Stimulated activated CD4-positive, alpha-beta T cell treated with anti-CD3 and anti-CD28 coated beads, Interleukin-2, amount 100 ng/mL, for 48 hours (primary cell): ENCODE data around the gene PRODH.
A peak's percentile ranks its signal among the peaks of the same experiment; 100 is the strongest.
"Not testable (repeated sequence)": the region's sequence is repeated elsewhere in the genome, so short reads cannot be mapped to it uniquely, and the experiment has no call there.

Experiments used
- DNase-seq, 2 donors: peaks; one replicate each; pipeline ENCODE4 v3.0.0-alpha.2; 2020

PRODH gene

DNA sequence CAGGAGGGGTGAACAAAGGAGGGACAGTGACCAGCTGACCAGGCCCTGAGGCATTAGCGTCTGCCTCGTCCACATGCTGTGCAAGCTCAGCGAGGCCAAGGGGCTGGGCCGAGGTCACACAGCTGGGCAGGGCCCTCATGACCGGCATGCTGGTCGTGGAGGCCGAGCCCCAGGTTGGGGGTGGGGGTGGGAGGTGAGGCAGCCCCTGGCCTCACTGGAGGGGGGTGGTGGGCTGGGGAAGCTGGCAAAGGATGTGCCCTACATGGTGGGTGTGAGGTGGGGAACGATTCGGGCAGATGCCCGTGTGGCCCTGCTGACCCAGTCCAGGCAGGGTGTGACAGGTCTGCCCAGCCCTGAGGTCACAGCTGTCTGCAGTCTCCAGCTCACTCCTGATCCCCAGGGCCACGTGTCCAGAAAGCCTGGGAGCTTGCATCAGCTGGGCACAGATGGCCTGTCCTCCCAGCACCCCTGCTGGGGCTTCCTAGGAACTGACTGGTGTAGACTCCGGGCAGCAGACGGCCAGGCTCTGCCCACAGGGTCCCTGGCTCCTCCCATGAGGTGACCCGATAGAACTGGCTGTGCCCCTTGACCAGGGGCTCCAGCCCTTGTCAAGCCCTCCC is 31.4 kb upstream of the PRODH start:
- DNase-seq = not testable (repeated sequence)

DNA sequence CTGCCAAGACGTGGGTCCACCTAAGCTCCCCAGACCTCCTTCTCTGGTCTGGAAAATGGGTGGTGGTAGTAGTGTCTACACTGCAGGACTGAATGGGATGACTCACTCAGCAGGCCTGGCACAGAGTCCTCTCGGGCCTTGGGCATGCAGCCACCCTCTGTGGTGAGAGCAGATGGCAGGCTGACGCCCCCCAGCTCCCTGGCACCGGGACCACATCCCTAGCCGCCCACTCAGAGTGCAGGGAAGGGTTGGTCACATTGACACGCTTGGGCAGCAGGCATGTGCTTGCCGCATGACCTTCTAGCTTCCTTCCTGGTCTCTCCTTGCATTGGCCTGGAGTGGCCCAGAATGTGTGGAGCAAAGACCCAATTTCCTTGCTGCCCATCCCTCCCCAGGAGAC is 30.7 kb upstream of the PRODH start:
- DNase-seq = no peak

DNA sequence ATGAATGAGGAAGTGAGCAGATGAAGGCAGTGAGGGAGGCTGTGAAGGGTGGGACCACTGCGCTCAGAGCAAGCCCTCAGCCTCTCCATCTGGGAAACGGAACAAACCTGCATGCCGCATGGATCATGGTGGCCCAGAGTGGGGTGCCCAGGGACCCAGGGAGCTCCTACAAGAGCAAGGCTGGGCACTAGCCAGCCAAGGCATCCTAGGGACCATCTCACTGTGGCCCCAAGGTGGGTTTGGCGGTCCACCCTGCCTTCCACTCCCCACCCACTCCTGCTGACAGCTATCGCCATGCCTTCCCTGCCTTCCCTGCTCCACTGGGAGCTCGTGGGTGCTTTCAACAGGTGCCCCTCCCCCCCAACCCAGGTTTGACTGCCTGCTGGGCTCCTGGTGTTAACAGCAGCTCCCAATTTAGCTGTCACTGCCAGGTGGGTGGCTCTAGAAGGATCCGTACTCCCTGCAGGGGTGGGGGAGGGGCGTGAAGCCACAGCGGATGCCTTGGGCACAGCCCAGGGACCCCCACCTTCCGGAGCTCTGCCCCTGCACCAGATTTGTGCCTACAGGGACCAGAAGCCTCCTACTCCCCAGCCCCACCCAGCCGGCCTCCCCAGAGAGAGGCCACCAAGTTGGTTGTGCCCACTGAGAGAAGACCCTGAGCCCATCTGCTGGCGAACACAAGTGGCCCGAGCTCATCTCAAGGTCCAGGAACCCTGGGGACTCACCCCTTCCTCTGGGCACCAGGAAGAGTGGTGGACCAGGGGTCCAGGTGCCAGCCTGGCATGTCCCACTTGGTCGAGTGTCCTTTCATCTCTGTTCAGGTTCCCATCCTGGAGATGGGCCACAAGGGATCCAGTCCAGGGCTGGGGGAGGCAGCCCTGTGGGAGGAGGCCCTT is 29.7 kb upstream of the PRODH start:
- DNase-seq = no peak

DNA sequence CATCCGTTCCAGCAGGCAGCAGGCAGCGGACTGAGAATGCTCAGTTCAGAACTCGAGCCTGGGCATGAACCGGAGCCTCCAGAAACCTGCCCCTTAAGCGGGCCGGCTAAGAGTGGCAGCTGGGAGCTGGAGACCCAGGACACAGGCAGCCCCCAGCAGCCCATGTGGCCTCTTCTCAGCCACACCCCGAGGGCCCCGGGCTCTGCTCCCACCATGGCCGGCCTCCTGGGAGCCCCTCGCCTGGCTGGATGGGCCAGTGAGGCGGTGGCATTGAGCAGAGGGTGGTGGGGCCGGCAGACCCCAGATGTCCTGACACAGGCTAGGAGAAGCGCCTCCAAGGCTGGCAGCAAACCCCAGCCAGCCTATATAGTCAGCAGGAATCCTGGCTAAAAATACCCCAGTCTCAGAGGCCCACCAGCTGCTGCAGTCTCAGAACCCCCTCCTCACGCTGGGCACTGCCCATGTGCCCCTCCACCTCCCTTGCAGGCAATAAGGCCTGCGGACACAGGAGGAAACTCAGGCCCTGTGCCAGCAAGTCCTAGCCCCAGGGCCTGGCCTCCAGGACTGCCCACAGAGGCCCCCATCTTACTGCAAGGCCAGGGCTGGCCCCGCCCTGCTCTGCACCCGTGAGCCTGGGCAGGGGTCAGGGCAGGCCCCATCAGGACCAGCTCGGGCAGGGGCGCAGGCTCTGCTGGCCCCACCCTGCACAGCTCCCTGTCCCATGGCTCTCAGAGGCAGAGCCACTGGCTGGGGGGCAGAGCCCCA is 28.6 kb upstream of the PRODH start:
- not testable (repeated sequence) for DNase-seq

DNA sequence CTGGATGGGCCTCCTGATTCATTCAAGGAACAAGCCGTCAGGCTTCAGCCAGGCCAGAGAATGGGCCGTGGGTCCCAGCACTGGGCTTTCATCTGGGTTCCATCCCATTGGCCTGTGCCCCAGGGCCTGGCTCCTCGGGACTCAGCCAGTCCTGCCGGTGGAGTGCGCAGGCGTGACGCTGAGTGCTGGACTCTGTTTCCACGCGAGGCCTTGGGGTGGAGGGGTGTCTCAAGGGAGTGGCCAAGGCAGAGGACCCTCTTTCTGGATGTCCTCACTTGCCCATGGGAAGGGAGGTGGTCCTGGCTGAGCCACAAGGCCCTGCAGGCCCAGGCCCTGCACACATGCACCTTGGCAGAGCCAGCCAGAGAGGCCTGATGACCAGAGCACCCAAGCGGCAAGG is 28.0 kb upstream of the PRODH start:
- not testable (repeated sequence) for DNase-seq

DNA sequence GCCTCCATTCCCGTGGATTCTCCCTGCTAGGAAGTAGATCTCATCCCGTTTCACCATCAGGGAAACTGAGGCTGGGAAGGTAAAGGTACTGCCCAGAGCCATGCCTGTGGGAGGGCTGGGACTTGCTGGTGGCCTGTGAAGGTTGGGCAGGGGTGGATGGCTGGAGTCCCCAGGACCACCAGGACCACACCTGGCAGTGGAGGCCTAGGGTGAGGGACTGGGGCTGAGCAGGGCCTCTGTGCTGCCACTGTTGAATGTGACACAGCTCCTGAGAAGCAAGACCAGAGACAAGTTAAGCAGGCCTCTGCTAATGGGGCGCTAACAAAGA is 26.2 kb upstream of the PRODH start:
- DNase-seq = no peak

DNA sequence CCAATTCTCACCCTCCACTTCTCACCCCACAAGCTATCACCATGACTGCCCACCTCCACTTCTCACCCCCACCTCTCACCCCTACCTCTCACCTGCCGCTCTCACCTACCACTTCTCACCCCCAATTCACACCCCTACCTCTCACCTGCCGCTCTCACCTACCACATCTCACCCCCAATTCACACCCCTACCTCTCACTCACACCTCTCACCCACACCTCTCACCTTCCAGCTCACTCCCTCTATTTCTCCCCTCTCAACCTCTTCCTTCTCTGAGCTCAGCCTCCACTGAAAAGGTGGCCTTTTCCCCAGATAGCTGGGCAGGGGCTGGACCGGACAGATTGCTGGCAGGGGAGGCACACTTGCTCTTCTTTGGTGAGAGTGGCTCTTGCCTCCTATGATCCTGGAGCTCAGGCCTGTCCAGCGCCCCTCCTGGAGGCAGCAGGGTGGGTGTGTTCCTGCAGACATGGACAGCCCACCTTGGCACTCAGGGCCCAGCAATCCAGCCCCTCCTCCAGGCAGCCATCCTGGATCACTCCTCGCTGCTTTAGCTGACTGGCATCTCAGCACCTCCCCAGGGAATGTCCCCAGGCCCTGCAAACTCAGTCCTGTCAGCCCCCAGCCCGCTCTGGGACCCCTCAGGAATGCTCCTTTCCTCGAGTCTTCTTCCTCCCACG is 25.7 kb upstream of the PRODH start:
- not testable (repeated sequence) for DNase-seq

DNA sequence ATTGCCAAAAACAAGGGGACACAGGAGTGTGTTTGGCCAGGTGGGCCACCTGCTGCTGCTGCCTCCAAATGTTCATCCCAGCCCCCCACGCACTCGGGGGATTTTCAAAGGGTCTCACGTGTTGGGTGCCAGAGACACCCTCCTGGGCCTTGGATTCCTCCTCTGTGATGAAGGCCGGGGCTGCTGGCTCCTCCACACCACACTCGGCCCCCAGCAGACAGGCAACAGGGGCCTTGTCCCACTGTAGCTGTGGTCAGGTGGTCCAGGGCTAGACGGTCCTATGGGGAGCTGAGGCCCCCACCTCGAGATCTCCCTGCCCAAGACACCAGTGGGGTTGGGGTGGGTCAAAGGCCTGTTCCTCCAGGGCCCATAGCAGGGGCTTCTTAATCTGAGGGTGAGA is 25.1 kb upstream of the PRODH start:
- not testable (repeated sequence) for DNase-seq

DNA sequence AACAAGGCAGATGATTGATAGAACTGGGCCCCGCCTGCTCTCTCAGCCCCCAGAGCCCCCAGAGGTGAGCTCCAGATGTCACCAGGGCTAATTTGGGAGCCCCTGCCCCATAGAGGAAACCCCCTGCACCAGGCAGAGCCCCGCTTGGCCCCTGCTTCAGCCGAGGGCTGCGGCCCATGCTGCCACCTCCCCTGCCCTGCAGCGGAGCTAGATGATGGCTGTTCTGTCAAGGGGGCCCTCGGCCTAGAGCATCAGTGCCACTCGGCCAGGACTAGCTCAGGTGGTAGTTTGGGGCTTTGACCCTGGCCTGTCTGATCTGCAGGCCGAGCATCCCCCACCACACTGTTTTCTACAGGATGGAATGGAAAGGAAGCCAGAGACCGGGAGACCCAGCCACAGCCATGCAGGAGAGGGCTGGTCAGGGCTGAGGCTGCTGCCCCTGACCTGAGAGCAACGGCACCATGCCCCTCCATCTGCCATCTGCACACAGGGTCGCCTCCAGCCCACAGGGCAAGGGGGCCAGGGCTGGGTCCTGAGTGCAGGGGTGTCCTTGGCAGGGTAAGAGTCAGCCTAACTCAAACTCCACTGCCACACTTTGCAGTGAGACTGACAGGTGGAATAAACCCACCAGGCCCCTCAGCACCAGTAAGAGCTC is 24.2 kb upstream of the PRODH start:
- DNase-seq = not testable (repeated sequence)

DNA sequence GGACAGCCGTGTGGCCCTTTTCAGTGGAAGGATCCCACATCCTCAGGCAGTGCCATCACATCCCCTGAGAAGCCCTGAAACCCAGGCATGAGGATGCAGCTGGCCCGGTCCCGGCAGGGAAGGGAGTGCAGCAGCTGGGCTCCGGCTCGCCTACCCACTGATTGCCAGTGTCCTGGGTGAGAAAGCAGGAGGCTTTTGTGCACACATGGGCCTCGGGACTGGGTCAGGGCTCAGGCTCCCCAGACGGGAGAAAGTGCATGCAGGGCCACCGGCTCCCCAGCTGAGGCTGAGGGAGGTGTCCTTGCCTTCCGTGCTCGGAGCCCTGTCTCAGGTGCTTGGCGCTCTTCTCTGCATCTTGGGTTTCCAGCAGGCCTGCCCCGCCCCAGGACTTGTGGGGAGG is 23.6 kb upstream of the PRODH start:
- DNase-seq = not testable (repeated sequence)

DNA sequence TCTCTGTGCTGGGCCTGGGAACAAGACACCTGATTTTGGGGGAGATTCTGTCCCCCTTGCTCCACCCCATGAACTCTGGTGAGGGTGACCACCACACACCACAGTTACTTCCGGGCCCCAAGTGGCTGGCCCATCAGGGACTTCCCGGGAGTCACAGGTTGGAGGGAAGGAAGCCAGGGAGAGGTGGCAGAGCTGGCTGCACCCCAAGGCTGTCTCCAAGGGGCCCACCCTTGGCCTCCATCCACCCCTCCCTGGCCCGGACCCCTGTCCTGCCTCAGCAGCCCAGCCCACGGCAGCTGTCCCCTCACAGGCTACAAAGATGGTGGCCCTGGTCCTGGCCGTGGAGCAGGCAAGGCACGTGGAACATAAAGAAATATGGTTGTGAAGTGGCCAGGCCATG is 23.2 kb upstream of the PRODH start:
- DNase-seq = not testable (repeated sequence)

DNA sequence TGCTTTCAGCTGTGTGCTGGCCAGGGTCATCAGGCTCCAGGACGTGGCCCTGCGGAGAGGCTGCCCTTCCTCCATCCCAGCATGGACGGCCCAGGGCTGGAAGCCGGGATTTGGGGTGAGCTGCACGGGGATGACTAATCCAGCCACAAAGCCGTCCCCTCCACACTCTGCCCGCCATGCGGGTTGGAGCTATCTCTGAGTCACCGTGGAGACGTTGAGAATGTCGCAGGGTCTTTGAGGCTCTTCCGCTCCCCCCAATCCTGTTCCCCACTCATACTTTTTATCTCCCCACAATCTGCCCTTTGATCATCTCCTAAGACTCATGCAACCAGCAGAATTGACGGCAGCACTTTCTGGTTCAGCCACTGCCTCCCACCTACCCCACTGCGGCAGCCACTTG is 22.6 kb upstream of the PRODH start:
- DNase-seq = not testable (repeated sequence)

DNA sequence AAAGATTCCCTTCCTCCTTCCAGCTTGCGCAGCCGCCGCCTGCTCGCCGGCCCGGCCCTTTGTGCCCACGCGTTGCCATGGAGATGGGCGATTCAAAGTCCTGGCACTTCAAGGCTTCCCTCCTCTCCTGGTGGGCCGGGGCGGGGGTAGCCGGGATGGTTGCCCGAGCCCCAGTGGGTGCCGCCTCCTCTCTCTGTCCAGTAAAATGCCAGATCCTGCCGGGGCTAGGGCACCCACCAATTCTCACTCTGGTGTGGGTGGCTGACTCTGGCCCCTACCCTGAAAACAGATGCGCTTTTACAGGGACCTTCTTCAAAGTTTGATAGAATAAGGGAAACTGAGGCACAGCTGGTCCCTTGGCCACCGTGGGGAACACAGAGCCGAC is 22.2 kb upstream of the PRODH start:
- not testable (repeated sequence) for DNase-seq

DNA sequence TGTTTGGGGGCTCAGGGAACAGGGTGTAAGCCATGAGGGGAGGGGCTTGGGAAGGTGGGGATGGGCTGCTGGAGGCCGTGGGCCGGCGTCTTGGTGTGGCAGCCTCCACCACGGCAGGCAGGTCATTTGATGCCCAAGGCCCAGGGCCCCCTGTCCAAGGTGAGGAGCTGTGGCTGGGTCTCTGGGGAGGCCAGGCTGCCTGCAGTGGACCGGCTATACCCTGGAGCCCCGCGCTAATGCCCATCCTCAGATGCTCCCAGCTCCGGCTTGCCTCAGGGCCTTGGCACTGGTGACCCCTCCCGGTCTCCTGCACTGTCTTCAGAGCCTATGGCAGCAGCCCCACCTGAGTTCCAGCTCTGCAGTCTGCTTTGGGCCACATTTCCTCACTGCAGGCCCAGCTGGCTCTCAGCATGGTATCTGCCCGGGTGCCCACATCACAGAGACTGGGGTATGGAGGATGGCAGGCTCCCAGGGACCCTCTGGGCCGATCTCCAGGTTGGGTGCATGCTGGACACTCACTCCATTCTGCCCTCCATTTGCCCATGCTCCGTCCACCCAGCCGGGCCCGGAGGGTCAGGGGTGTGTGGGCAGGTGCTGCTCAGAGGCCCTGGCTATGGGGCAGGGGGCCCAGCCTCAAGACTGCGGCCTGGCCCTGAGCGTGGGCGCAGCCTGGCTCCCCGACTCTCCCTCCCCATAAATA is 21.7 kb upstream of the PRODH start:
- DNase-seq = not testable (repeated sequence)

DNA sequence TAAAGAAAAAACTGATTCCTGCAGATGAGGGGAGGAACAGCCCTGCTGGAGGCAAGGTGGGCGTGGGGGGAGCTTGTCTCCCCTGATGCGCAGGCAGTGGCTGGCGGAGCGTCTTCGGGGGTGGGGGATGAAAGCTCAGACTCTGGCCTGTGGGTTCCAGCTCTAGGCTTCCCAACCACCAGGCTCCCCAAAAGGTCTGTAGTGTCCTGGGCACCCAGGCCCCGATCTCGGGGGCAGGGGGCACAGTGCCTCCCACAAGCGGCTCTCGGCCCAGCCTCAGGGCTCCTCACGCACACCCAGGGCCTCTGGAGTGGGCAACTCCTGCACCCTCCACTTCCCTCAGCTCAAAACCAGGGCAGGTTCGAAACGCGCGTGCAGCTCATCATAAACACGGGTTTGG is 20.9 kb upstream of the PRODH start:
- DNase-seq = not testable (repeated sequence)

DNA sequence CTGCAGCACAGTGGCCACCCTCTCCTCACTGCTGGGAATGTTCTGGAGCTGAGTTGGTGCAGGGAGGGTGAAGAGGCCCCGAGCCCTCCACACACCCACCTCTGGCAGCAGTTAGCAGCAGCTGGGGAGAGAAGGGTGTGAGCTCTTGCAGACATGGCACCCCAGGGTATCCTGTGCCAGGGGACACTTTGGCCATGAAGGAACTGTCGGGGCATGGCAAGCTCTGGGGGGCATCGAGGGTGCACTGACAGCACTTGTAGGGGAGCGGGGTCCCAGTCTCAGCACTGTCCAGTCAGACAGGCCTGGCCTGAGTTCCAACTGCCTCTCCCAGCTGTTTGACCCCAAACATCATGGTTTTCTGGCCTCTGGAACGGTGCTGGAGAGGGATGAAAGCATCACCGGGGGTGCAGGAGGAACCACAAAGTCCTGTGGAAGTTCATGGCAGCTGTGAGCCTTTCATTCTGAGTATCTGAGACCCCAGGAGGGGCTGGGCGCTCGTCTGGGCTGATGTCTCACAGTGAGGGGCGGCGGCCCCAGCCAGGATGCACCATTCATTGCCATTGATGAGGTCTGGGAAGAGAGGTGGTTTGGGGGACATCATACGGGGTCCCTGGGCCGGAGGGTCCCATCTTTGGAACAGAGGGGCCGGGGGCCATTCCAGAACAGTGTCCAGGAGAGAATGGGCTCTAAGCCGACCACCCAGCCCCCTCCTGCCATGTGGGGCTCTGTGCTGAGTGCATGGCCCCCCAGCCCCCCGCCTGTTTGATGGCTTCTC is 20.2 kb upstream of the PRODH start:
- DNase-seq = not testable (repeated sequence)

DNA sequence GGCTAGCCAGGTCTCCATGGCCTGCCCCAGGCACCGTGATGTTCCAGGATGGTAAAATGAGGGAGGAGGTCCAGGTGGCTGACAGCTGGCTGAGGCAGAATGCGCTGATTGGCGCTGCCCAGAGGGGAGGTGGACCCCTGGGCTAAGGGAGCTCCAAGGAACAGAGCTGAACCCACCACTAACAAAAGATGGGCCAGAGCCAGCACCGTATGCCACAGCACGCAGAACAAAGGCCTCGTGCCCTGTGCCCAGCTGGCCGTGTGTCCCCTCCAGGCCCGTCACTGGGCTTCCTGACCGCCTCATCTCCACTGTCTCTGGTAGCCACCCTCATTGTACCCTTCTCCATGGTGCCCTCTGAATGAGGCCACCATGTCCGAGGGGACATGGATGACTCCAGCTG is 19.6 kb upstream of the PRODH start:
- DNase-seq = no peak

DNA sequence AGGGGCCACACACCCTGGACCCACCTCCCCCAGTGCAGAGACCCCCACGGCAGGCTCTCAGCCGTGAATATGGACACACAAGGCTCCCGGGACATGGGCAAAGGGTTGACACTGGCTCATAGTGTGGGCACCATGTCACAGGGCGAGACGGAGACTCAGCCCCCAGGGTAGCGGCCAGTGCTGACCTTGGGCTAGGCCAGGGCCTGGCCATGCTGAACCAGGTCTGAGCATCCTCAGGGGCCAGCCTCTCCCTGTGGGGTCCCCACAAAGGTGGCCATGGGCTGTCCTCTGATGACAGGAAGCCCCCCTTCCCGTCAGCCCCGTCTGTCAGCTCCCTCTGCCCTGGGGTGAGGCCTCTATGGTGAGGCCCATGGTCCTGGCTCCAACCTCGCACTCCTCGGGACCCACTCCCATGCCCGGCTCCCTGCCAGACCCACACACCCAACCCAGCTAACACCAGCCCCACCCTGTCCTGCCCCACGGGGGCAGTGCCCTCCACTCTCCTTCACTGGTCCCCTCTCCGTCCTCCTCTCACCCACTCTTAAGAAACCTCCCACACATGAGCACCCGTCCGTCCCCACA is 19.0 kb upstream of the PRODH start:
- DNase-seq = no peak

DNA sequence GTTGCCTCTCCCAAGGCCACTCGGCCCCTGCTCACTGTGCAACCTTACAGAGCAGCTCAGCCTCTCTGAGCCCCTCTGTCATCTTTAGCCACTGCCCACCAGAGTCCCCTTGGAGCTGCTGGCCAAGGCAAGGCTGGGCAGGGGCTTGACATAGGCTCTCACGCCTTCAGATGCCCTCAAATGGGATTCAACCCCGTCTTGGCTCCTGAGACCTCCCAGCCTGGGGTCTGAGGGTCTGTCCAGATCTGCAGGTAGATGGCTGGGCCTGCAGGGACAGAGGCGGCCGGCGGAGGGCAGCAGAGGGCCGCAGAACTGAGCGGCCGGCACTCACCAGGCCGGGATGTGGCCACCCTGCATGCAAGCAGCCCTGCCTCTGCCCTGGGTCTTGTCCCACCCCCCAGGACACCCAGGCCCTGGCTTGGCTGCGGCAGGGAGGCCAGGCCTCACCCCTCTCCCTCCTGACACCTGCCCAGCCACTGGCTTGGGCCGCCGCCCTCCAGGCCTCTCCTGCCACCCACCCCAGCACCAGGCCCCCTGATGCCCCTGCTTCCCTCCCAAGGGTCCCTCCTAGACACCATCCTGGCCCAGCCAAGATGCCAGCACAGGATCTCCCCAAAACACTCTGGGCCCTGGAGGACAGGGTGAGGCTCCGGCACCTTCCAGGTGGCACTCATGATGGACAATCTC is 18.4 kb upstream of the PRODH start:
- peak; percentile 47 to 63 for DNase-seq

DNA sequence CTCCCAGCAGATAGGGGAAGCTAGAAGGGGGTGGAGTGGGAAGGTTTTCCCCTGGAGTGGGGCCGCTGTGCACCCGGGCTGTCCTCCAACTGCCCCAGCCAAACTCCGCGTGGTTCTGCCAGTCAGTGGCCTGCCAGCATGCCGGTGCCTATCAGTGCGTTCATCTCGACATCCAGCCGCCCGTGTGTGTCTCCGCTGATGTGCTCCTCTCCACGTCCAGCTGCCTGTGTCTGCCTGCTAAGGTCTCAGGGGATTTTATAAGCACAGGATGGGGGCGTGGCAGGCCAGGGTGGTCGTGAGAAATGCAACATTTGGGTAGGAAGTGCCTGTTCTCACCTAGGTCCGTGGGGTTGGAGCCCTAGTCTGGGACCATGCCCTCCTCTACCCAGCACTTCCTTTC is 17.0 kb upstream of the PRODH start:
- not testable (repeated sequence) for DNase-seq
